HG02943 (cell line): Measurements from ENCODE around the gene ZNF385C.
"Not testable (repeated sequence)": the region's sequence is repeated elsewhere in the genome, so short reads cannot be mapped to it uniquely, and the experiment has no call there.

ENCODE experiments used
- ATAC-seq: cut with Tn5 transposase; IDR thresholded peaks from one replicate; pipeline ENCODE4 v1.9.1; 2021; ENCODE audit warnings: mild to moderate bottlenecking, low read depth, moderate library complexity; ENCODE audit not compliant: unreplicated experiment

ZNF385C gene

GRCh38 chr17:42025191-42025579, 73.1 kb downstream of the ZNF385C start:
- ATAC-seq = no peak

GRCh38 chr17:42023524-42024349, 74.5 kb downstream of the ZNF385C start:
- ATAC-seq = no peak

GRCh38 chr17:42020845-42021244, 77.4 kb downstream of the ZNF385C start:
- not testable (repeated sequence) for ATAC-seq

- peak; percentile 50 for ATAC-seq
These were observed 78.5 kb downstream of the ZNF385C start, which contains the start of gene NKIRAS2 for GRCh38 chr17:42019509-42020404. NKIRAS2 (plus strand) TSS chr17:42020090; CDS start chr17:42021578, 1,488 bp downstream.

- ATAC-seq = no peak
These were observed 79.3 kb downstream of the ZNF385C start for GRCh38 chr17:42018988-42019387.

- no peak for ATAC-seq
These were observed 79.9 kb downstream of the ZNF385C start for GRCh38 chr17:42018339-42018738.

GRCh38 chr17:42017866-42018200, 80.4 kb downstream of the ZNF385C start:
- ATAC-seq = no peak

- peak; percentile 68 for ATAC-seq
These were observed 81.1 kb downstream of the ZNF385C start, which contains the start of gene DNAJC7 for GRCh38 chr17:42016941-42017865. DNAJC7 (minus strand) TSS chr17:42017439; CDS start chr17:42017416, 23 bp downstream.

- no peak for ATAC-seq
These were observed 81.9 kb downstream of the ZNF385C start for GRCh38 chr17:42016411-42016831.

GRCh38 chr17:42013740-42014139, 84.5 kb downstream of the ZNF385C start:
- ATAC-seq = not testable (repeated sequence)

- not testable (repeated sequence) for ATAC-seq
These were observed 85.9 kb downstream of the ZNF385C start for GRCh38 chr17:42012363-42012762.

- no peak for ATAC-seq
These were observed 87.3 kb downstream of the ZNF385C start for GRCh38 chr17:42010898-42011516.

GRCh38 chr17:42010266-42010680, 88.0 kb downstream of the ZNF385C start:
- ATAC-seq = not testable (repeated sequence)

GRCh38 chr17:42009170-42009569, 89.1 kb downstream of the ZNF385C start:
- no peak for ATAC-seq

GRCh38 chr17:42005166-42005565, 93.1 kb downstream of the ZNF385C start:
- ATAC-seq = no peak

GRCh38 chr17:42002792-42003301, 95.4 kb downstream of the ZNF385C start:
- no peak for ATAC-seq

GRCh38 chr17:42002175-42002791, 96.0 kb downstream of the ZNF385C start:
- ATAC-seq = no peak

- no peak for ATAC-seq
These were observed 96.5 kb downstream of the ZNF385C start for GRCh38 chr17:42001729-42002128.
